Endothelial cell of umbilical vein (primary cell): ENCODE data around the gene KLHL36. TPM values are rescaled to one million over a fixed set of nuclear protein-coding genes. Genes with fewer than 3 reads are reported as not detected.

Experiments
- BruUV-seq: library from RNA; stranded (reverse); fragments of 400-500 nt; replicated peaks from 2 replicates; lab custom pipeline; 2021; lab: Mats Ljungman, UMichigan
- CTCF ChIA-PET: fragments of 300-600, 350-600 bp; sonication (Branson Sonifier 250); formaldehyde crosslinking; loops from one replicate; lab custom pipeline; 2021; ENCODE audit warnings: antibody characterized with exemption, inconsistent platforms; lab: Charles Lee
- POLR2A ChIA-PET: fragments of 300-600, 350-600 bp; sonication (Branson Sonifier 250); formaldehyde crosslinking; loops from one replicate; lab custom pipeline; 2021; ENCODE audit warnings: antibody characterized with exemption, inconsistent platforms; lab: Charles Lee
- DNase-seq: peaks from one replicate; pipeline ENCODE4 v3.0.0-alpha.2; 2011; ENCODE audit warnings: low read depth, low spot score
- FAIRE-seq: peaks from 2 replicates; lab custom pipeline; 2011; peaks lifted over from hg19 to GRCh38; lab: Jason Lieb, UNC
- H2AFZ ChIP-seq: 2 replicates; pipeline ENCODE4 v1.6.0; 2012; ENCODE audit warnings: low read depth, low read length, control low read depth, inconsistent platforms
- H3K27ac ChIP-seq: 2 replicates; pipeline ENCODE4 v1.5.1; 2011; ENCODE audit warnings: low read depth, mild to moderate bottlenecking, control low read depth, low read length, moderate library complexity; ENCODE audit not compliant: insufficient read depth
- H3K27me3 ChIP-seq, 2 experiments: 2 replicates each; pipeline versions ENCODE4 v1.6.0 to v1.6.1; 2011; ENCODE audit warnings: low read length in 2 of 2, mixed read lengths in 1 of 2; ENCODE audit not compliant: control insufficient read depth in 2 of 2, insufficient read depth in 2 of 2
- H3K36me3 ChIP-seq, 2 experiments: 2 replicates in 1 of 2; 3 replicates in 1 of 2; pipeline ENCODE4 v1.5.1; 2011; ENCODE audit warnings: low read length in 2 of 2, mild to moderate bottlenecking in 1 of 2, moderate library complexity in 1 of 2; ENCODE audit not compliant: control insufficient read depth in 2 of 2, insufficient read depth in 2 of 2; ENCODE audit errors: extremely low read depth in 1 of 2
- H3K4me1 ChIP-seq: 3 replicates; pipeline ENCODE4 v1.5.1; 2011; ENCODE audit warnings: mild to moderate bottlenecking, low read length; ENCODE audit not compliant: control insufficient read depth, insufficient read depth; ENCODE audit errors: extremely low read depth
- H3K4me2 ChIP-seq: 2 replicates; pipeline ENCODE4 v1.6.1; 2011; ENCODE audit warnings: low read length, control low read depth, mixed read lengths; ENCODE audit not compliant: insufficient read depth
- H3K4me3 ChIP-seq, 3 experiments: fragments of 200-600 bp in 1 of 3; sonication (generic), shearing (Covaris generic) in 1 of 3; replicated peaks in 1 of 3; 2 replicates each; pipeline ENCODE4 v1.5.1; 2011 to 2016; ENCODE audit warnings: control low read depth in 3 of 3, low read length in 3 of 3, mild to moderate bottlenecking in 2 of 3, inconsistent platforms in 1 of 3, low read depth in 1 of 3, moderate library complexity in 1 of 3; ENCODE audit not compliant: insufficient read depth in 1 of 3
- H3K79me2 ChIP-seq: 2 replicates; pipeline ENCODE4 v1.6.0; 2012; ENCODE audit warnings: low read length, inconsistent platforms; ENCODE audit not compliant: control insufficient read depth, insufficient read depth
- H3K9ac ChIP-seq: replicated peaks from 2 replicates; pipeline ENCODE3; 2011; ENCODE audit warnings: low read length, control low read depth; ENCODE audit not compliant: insufficient read depth; ENCODE audit errors: extremely low read depth
- H3K9me1 ChIP-seq: replicated peaks from 3 replicates; pipeline ENCODE4 v1.6.0; 2011; ENCODE audit warnings: mild to moderate bottlenecking, low read length; ENCODE audit not compliant: control insufficient read depth, insufficient read depth; ENCODE audit errors: extremely low read depth
- H3K9me3 ChIP-seq: replicated peaks from 2 replicates; pipeline ENCODE4 v1.5.1; 2012; ENCODE audit warnings: low read length, inconsistent platforms; ENCODE audit not compliant: control insufficient read depth, insufficient read depth
- H4K20me1 ChIP-seq: replicated peaks from 2 replicates; pipeline ENCODE3; 2011; ENCODE audit warnings: mild to moderate bottlenecking, low read length; ENCODE audit not compliant: control insufficient read depth, insufficient read depth; ENCODE audit errors: extremely low read depth
- EZH2 ChIP-seq: IDR thresholded peaks from 2 replicates; pipeline ENCODE4 v1.6.1; 2012; ENCODE audit warnings: borderline replicate concordance, low read depth, mild to moderate bottlenecking, moderate library complexity, low read length, inconsistent platforms; ENCODE audit not compliant: severe bottlenecking
- FOS ChIP-seq: IDR thresholded peaks from 2 replicates; pipeline ENCODE4 v1.6.1; 2011; ENCODE audit warnings: mild to moderate bottlenecking, low read length, moderate library complexity, borderline replicate concordance; ENCODE audit not compliant: insufficient read depth
- GATA2 ChIP-seq: IDR thresholded peaks from 2 replicates; pipeline ENCODE4 v1.7.0; 2011; ENCODE audit warnings: low read depth, mild to moderate bottlenecking, moderate library complexity, mixed read lengths, low read length; ENCODE audit not compliant: insufficient read length, insufficient read depth
- JUN ChIP-seq: IDR thresholded peaks from 2 replicates; pipeline ENCODE4 v1.6.1; 2011; ENCODE audit warnings: borderline replicate concordance, low read depth; ENCODE audit not compliant: insufficient read length, insufficient read depth
- MYC ChIP-seq: IDR thresholded peaks from one replicate; pipeline ENCODE4 v1.6.1; 2011; ENCODE audit warnings: mild to moderate bottlenecking, low read depth, low read length
- POLR2A ChIP-seq: IDR thresholded peaks from 2 replicates; pipeline ENCODE4 v1.6.1; 2012; ENCODE audit warnings: low read depth, mild to moderate bottlenecking, control low read depth, low read length
- POLR2AphosphoS5 ChIP-seq: IDR thresholded peaks from 2 replicates; pipeline ENCODE4 v1.6.1; 2012; ENCODE audit warnings: low read depth, mild to moderate bottlenecking, control low read depth, low read length, moderate library complexity; ENCODE audit not compliant: insufficient read depth
- dilution Hi-C: fragments of 300-500 bp; cut with MboI; formaldehyde crosslinking; loops from one replicate; pipeline ENCODE4 v1.15.0; 2019; ENCODE audit warnings: low sequenced_read_pairs; ENCODE audit not compliant: extremely low pct_ligation_motif_present
- intact Hi-C: fragments of 100-400 bp; cut with micrococcal nuclease; formaldehyde crosslinking; loops from one replicate; pipeline ENCODE4 v1.10.0; 2022
- polyA plus RNA-seq, 4 experiments: library from polyadenylated mRNA; depleted of rRNA in 3 of 4; stranded (reverse) in 3 of 4; unstranded in 1 of 4; fragments of >200 nt; gene quantifications; 2 replicates each; pipeline versions ENCODE4 v1.2.1 to v1.2.3, GENCODE V29; 2011 to 2012; ENCODE audit warnings: missing spikeins in 1 of 4
- total RNA-seq: library from RNA; stranded (reverse); gene quantifications from 2 replicates; pipeline ENCODE4 v1.2.3, GENCODE V29; 2021
- TF ChIP-seq, protein P1 (sequence below): IDR thresholded peaks from 2 replicates; pipeline ENCODE4 v1.6.1; 2011; ENCODE audit not compliant: insufficient read depth, insufficient read length
- TF ChIP-seq, protein P2 (sequence below), 2 donors: IDR thresholded peaks; 1 replicate in 1 of 2; 2 replicates in 1 of 2; pipeline ENCODE4 v1.5.1; 2011; ENCODE audit warnings: low read length in 2 of 2, mild to moderate bottlenecking in 2 of 2, moderate library complexity in 2 of 2, control low read depth in 1 of 2, inconsistent platforms in 1 of 2, low read depth in 1 of 2; ENCODE audit not compliant: insufficient read depth in 1 of 2; ENCODE audit errors: extremely low read depth in 1 of 2

KLHL36 gene
- total and polyA plus RNA-seq, 2 donors (not counting 3 experiments of a cell fraction or from before 2014, with no cell fraction given) = 31.3 to 38.8 TPM

DNA sequence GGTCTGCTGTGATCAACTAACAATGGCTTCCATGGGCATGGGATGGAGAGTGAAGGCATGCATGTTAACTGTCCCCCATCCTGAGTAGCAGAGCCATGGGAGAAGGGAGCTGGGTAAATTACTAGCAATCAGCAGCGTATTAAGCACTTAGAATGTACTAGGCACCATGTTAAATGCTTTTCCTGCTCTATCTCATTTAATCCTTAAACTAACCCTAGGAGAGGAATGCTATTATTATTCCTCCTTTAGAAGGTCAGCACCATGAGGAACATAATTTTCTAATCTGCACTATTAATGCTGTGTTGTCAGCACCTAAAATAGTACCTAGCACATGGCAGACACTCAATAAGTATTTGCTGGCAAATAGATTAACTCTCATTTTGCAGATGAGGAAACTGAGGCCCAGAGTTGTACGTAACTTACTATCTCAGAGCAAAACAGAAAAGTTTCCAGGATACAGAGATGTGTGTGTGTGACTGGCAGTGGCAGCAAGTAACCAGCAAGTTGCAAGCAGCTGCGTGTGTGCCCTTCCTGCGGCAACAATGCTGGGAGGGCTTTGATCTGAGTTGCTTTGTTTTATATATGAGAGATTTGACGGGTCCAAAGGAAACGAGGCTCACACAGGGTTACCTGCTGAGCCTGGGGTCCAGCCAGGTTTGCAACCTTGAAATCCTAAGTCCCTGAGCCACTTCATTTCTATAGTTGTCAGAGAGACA lies 6.5 kb upstream of the KLHL36 start:
- FAIRE-seq = no peak
- Histone ChIP-seq H4K20me1 (no peaks in the 10 kb centered on the region), H3K27me3 (peaks cover 3% of the 10 kb centered on the region in 2 experiments), H3K4me1 (no peaks in the 10 kb centered on the region), H3K4me2 (no peak overlapping the region), H3K9me1 (no peaks in the 10 kb centered on the region), H3K79me2 (no peaks in the 10 kb centered on the region), H3K9ac (no peak overlapping the region), H3K36me3 (no peaks in the 10 kb centered on the region), H3K27ac (no peak overlapping the region), H3K9me3 (no peaks in the 10 kb centered on the region), H2AFZ (no peak overlapping the region), H3K4me3 (no peak overlapping the region)
- dilution Hi-C loops = no loop called here
- BruUV-seq = no TSS peak
- DNase-seq = no peak
- intact Hi-C loops = no loop called here
- TF ChIP-seq JUN = no peak
- TF ChIP-seq, protein P1, sequence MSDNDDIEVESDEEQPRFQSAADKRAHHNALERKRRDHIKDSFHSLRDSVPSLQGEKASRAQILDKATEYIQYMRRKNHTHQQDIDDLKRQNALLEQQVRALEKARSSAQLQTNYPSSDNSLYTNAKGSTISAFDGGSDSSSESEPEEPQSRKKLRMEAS = no peak
- ChIA-PET CTCF (interaction anchor here (1.0 to 2.2 kb wide), 5 partner anchors 12 to 136 kb away, joined by 3 to 6 read pairs (median 3); no protein-coding TSS in a partner anchor), POLR2A (no interaction called here)

DNA sequence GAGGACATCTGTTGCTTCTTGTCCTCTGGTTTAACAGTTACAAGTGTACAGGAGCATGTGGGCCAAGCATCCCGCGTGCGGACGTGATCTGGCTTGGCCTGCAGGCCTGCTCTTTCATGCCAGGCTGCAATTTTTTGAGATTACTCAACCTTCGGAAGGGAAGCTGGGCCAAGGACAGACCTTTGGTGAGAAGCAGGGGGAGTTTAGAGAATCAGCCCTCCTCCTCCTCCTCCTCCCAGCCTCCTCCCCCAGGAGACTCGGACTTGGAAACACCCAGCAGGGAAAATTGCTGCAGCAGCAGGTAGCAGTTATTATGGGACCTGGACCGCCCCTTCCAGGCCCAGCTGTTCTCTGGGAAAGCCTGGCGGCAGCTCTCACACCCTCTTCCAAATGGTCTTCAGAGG lies 5.1 kb upstream of the KLHL36 start:
- ChIA-PET POLR2A (no interaction called here), CTCF (interaction anchor here (0.5 to 2.2 kb wide), 4 partner anchors 36 to 137 kb away, joined by 3 to 6 read pairs (median 4); no protein-coding TSS in a partner anchor)
- Histone ChIP-seq H3K27ac (no peak overlapping the region), H3K9me1 (no peaks in the 10 kb centered on the region), H3K9ac (no peak overlapping the region), H3K79me2 (no peaks in the 10 kb centered on the region), H3K9me3 (no peaks in the 10 kb centered on the region), H3K4me3 (no peak overlapping the region), H2AFZ (no peak overlapping the region), H3K36me3 (no peaks in the 10 kb centered on the region), H3K4me1 (peaks cover 5% of the 10 kb centered on the region), H4K20me1 (no peaks in the 10 kb centered on the region), H3K4me2 (no peak overlapping the region), H3K27me3 (peaks cover 3% of the 10 kb centered on the region in 2 experiments)
- intact Hi-C loops = no loop called here
- FAIRE-seq = no peak
- dilution Hi-C loops = no loop called here
- no peak for DNase-seq
- TF ChIP-seq MYC = no peak
- TF ChIP-seq GATA2 = no peak
- no peak for TF ChIP-seq POLR2A
- no peak for TF ChIP-seq EZH2
- TF ChIP-seq FOS = no peak
- no peak for TF ChIP-seq JUN
- TF ChIP-seq, protein P2, sequence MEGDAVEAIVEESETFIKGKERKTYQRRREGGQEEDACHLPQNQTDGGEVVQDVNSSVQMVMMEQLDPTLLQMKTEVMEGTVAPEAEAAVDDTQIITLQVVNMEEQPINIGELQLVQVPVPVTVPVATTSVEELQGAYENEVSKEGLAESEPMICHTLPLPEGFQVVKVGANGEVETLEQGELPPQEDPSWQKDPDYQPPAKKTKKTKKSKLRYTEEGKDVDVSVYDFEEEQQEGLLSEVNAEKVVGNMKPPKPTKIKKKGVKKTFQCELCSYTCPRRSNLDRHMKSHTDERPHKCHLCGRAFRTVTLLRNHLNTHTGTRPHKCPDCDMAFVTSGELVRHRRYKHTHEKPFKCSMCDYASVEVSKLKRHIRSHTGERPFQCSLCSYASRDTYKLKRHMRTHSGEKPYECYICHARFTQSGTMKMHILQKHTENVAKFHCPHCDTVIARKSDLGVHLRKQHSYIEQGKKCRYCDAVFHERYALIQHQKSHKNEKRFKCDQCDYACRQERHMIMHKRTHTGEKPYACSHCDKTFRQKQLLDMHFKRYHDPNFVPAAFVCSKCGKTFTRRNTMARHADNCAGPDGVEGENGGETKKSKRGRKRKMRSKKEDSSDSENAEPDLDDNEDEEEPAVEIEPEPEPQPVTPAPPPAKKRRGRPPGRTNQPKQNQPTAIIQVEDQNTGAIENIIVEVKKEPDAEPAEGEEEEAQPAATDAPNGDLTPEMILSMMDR (IDR thresholded peaks at IDR 0.05; ENCODE audit: extremely low read depth in 1 of 2, insufficient read depth in 1 of 2, low read depth in 1 of 2, low read length in 2 of 2) = no peak
- no peak for TF ChIP-seq POLR2AphosphoS5
- TF ChIP-seq, protein P1 = no peak
- BruUV-seq = no TSS peak
